Sigmoid colon (tissue), 7 donors: Measurements from ENCODE around the gene EPHB1. TPM values are rescaled to one million over a fixed set of nuclear protein-coding genes. Genes with fewer than 3 reads are reported as not detected.

ENCODE experiments used
- DNase-seq: peaks from one replicate; pipeline ENCODE4 v3.0.0-alpha.2; 2019
- H3K27ac ChIP-seq, 4 donors: fragments of 200-600 bp; sonication (generic); one replicate each; pipeline ENCODE4 v1.5.1; 2016 to 2019; ENCODE audit warnings: mild to moderate bottlenecking in 1 of 4
- H3K27me3 ChIP-seq, 3 donors: fragments of 200-600 bp; sonication (generic); one replicate each; pipeline ENCODE4 v1.5.1; 2019; ENCODE audit warnings: mild to moderate bottlenecking in 1 of 3
- H3K36me3 ChIP-seq, 4 donors: fragments of 200-600 bp; sonication (generic); one replicate each; pipeline ENCODE4 v1.5.1; 2016 to 2019
- H3K4me1 ChIP-seq, 4 donors: fragments of 200-600 bp; sonication (generic); one replicate each; pipeline ENCODE4 v1.5.1; 2017 to 2019
- H3K4me3 ChIP-seq, 4 donors: fragments of 200-600 bp; sonication (generic); one replicate each; pipeline ENCODE4 v1.5.1; 2017 to 2019; ENCODE audit warnings: mild to moderate bottlenecking in 2 of 4, moderate library complexity in 1 of 4
- H3K9me3 ChIP-seq, 4 donors: fragments of 200-600 bp in 3 of 4; sonication (generic) in 3 of 4; one replicate each; pipeline versions ENCODE4 v1.5.1 to v1.6.1; 2013 to 2019
- CTCF ChIP-seq, 4 experiments: fragments of 450-650 bp in 3 of 4; fragments of 200-600 bp in 1 of 4; IDR thresholded peaks; one replicate each; pipeline ENCODE4 v1.5.1; 2016 to 2019; ENCODE audit warnings: antibody characterized with exemption in 4 of 4, mild to moderate bottlenecking in 3 of 4, moderate library complexity in 2 of 4
- EP300 ChIP-seq, 4 donors: sonication (generic); formaldehyde crosslinking; IDR thresholded peaks; one replicate each; pipeline ENCODE4 v1.6.1; 2017; ENCODE audit warnings: antibody characterized with exemption in 4 of 4
- POLR2A ChIP-seq, 2 donors: fragments of 450-650 bp; IDR thresholded peaks; one replicate each; pipeline ENCODE4 v1.6.1; 2016; ENCODE audit warnings: antibody characterized with exemption in 2 of 2, mild to moderate bottlenecking in 2 of 2, moderate library complexity in 2 of 2
- POLR2AphosphoS5 ChIP-seq, 4 donors: sonication (generic); formaldehyde crosslinking; IDR thresholded peaks; one replicate each; pipeline ENCODE4 v1.6.1; 2017; ENCODE audit warnings: antibody characterized with exemption in 4 of 4
- WGBS, 2 donors: extraction: QIAGEN DNeasy Blood & Tissue Kit; methylation state at CpG; one replicate each; pipeline ENCODE4 v1.1.7; 2013; 5-methylcytosine and 5-hydroxymethylcytosine counted together
- intact Hi-C: fragments of 100-400 bp; cut with DNase I; formaldehyde crosslinking; loops from one replicate; pipeline ENCODE4 v1.15.1; 2023
- polyA plus RNA-seq, 3 donors: library from polyadenylated mRNA; stranded (reverse); fragments of 200-250 nt; gene quantifications; one replicate each; pipeline ENCODE4 v1.2.3, GENCODE V29; 2013
- total RNA-seq, 4 donors: library from RNA; depleted of rRNA; stranded (reverse); fragments of >200 nt; gene quantifications; one replicate each; pipeline ENCODE4 v1.1.0, GENCODE V29; 2016
- donor health status: healthy with polysubstance abuse.
- donor health status: Bipolar disorder and iron deficiency.
- donor health status: healthy.

Gene EPHB1
- total and polyA plus RNA-seq, 7 donors = 0.29 to 17.3 (median 3.6) TPM; not detected in 2

- no peak for DNase-seq
Measured at GRCh38 chr3:135137296-135137695, 342.2 kb downstream of the EPHB1 start.

GRCh38 chr3:135138776-135139175 lies 343.7 kb downstream of the EPHB1 start:
- H3K27ac ChIP-seq = no peak overlapping the region
- no peaks in the 10 kb centered on the region for H3K9me3 ChIP-seq
- intact Hi-C loops = no loop called here
- no peak for DNase-seq
- H3K4me3 ChIP-seq = no peak overlapping the region
- H3K4me1 ChIP-seq = no peaks in the 10 kb centered on the region
- peaks cover 0 to 2% (median 0%) of the 10 kb centered on the region in 4 donors for H3K36me3 ChIP-seq
- H3K27me3 ChIP-seq = no peaks in the 10 kb centered on the region
- TF ChIP-seq EP300 (IDR thresholded peaks at IDR 0.05) (no peak), POLR2A (IDR thresholded peaks at IDR 0.05) (no peak), POLR2AphosphoS5 (IDR thresholded peaks at IDR 0.05) (no peak), CTCF (IDR thresholded peaks at IDR 0.05) (no peak)
- 84 to 85% methylated on average over 4 of the region's 4 CpGs for WGBS, 2 donors

More at GRCh38 chr3:135137296-135137695, 342.2 kb downstream of the EPHB1 start:
- TF ChIP-seq POLR2AphosphoS5 (IDR thresholded peaks at IDR 0.05) (no peak), POLR2A (IDR thresholded peaks at IDR 0.05) (no peak), EP300 (IDR thresholded peaks at IDR 0.05) (no peak), CTCF (IDR thresholded peaks at IDR 0.05) (no peak)
- no peaks in the 10 kb centered on the region for H3K4me1 ChIP-seq
- H3K27me3 ChIP-seq = no peaks in the 10 kb centered on the region
- peaks cover 0 to 13% (median 0%) of the 10 kb centered on the region in 4 donors for H3K36me3 ChIP-seq
- 79 to 87% methylated on average over 2 of the region's 2 CpGs for WGBS, 2 donors
- H3K9me3 ChIP-seq = no peaks in the 10 kb centered on the region
- no peak overlapping the region for H3K27ac ChIP-seq
- intact Hi-C loops = no loop called here
- H3K4me3 ChIP-seq = no peak overlapping the region

DNA sequence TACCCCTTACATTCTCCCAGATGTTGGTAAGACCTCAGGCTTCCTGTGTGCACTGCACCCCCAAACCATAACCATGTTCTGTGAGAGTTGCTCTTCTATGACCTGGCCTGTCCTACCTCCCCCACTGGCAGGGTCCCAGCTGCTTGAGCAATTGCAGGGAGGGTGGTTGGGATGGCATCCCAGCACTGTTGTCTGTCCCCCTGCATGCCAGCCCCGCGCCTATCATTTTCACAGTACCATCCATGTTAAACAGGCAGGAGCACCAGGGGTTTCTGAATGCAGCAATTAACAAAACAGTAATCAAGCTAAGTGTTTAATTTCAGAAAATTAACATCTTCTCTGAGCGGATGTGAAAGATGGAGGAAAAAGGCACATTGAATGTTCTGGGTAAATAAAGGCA lies 345.5 kb downstream of the EPHB1 start:
- no peak for DNase-seq
- WGBS, 2 donors = 88 to 90% methylated on average over 3 of the region's 3 CpGs
- no peaks in the 10 kb centered on the region for H3K27me3 ChIP-seq
- H3K9me3 ChIP-seq = no peaks in the 10 kb centered on the region
- no peak for TF ChIP-seq POLR2A (IDR thresholded peaks at IDR 0.05)
- no peak overlapping the region for H3K27ac ChIP-seq
- no peak overlapping the region for H3K4me3 ChIP-seq
- H3K4me1 ChIP-seq = no peaks in the 10 kb centered on the region
- no peaks in the 10 kb centered on the region for H3K36me3 ChIP-seq
- intact Hi-C loops = no loop called here

DNA sequence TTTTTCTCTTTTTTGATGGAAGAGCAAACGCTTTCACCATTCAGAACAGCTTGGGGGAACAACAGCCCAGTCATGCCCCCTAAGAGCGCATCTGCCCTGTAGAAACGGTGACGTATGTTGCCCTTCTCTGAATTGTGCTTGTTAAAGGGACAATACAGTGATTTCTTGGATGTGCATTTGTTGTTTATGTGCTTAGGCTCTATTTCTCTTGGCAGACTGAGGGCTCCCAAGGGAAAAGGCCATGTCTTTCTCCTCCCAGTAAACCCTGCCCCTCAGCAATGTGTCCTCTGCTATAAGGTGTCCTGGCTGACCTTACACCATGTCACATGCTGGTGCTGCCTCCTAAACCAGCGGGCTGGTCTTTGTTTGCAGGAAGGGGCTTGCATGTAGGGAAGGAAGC lies 346.1 kb downstream of the EPHB1 start:
- Histone ChIP-seq H3K4me1 (no peaks in the 10 kb centered on the region), H3K4me3 (no peak overlapping the region), H3K36me3 (no peaks in the 10 kb centered on the region), H3K27ac (no peak overlapping the region), H3K9me3 (no peaks in the 10 kb centered on the region), H3K27me3 (no peaks in the 10 kb centered on the region)
- TF ChIP-seq POLR2AphosphoS5 (IDR thresholded peaks at IDR 0.05) = no peak
- no peak for TF ChIP-seq EP300 (IDR thresholded peaks at IDR 0.05)
- TF ChIP-seq POLR2A (IDR thresholded peaks at IDR 0.05) = no peak
- TF ChIP-seq CTCF (IDR thresholded peaks at IDR 0.05) = no peak
- 81 to 89% methylated on average over 5 of the region's 5 CpGs for WGBS, 2 donors
- intact Hi-C loops = no loop called here
- no peak for DNase-seq

GRCh38 chr3:135141672-135142071 lies 346.6 kb downstream of the EPHB1 start:
- WGBS, 2 donors = 63 to 77% methylated on average over 2 of the region's 2 CpGs
- H3K4me1 ChIP-seq = no peaks in the 10 kb centered on the region
- H3K4me3 ChIP-seq = no peak overlapping the region
- no peaks in the 10 kb centered on the region for H3K27me3 ChIP-seq
- no peak overlapping the region for H3K27ac ChIP-seq
- TF ChIP-seq POLR2A (IDR thresholded peaks at IDR 0.05) = no peak
- no peak for TF ChIP-seq EP300 (IDR thresholded peaks at IDR 0.05)
- no peak for TF ChIP-seq POLR2AphosphoS5 (IDR thresholded peaks at IDR 0.05)
- TF ChIP-seq CTCF (IDR thresholded peaks at IDR 0.05) = no peak
- intact Hi-C loops = no loop called here
- H3K9me3 ChIP-seq = no peaks in the 10 kb centered on the region
- no peaks in the 10 kb centered on the region for H3K36me3 ChIP-seq
- no peak for DNase-seq
